Adipocyte (in vitro differentiated cells): Measurements from ENCODE around the gene GPR137.

ENCODE experiments used
- DNase-seq: peaks from one replicate; pipeline ENCODE4 v3.0.0-alpha.2; 2015; ENCODE audit warnings: low read depth
- H3K27me3 ChIP-seq: replicated peaks from 2 replicates; pipeline ENCODE4 v1.7.0; 2013; ENCODE audit warnings: mild to moderate bottlenecking, low read length, moderate library complexity; ENCODE audit not compliant: control insufficient read depth, insufficient read depth
- H3K36me3 ChIP-seq: 2 replicates; pipeline ENCODE4 v1.7.0; 2013; ENCODE audit warnings: low read length, mild to moderate bottlenecking, moderate library complexity; ENCODE audit not compliant: control insufficient read depth, insufficient read depth, severe bottlenecking
- H3K4me1 ChIP-seq: 2 replicates; pipeline ENCODE4 v1.7.0; 2013; ENCODE audit warnings: mild to moderate bottlenecking, low read length, moderate library complexity; ENCODE audit not compliant: control insufficient read depth, insufficient read depth
- H3K4me3 ChIP-seq: 2 replicates; pipeline ENCODE4 v1.7.0; 2013; ENCODE audit warnings: mild to moderate bottlenecking, low read length, moderate library complexity
- H3K9ac ChIP-seq: 2 replicates; pipeline ENCODE4 v1.7.0; 2013; ENCODE audit warnings: mild to moderate bottlenecking, low read length, moderate library complexity
- H3K9me3 ChIP-seq: 2 replicates; pipeline ENCODE4 v1.7.0; 2013; ENCODE audit warnings: mild to moderate bottlenecking, low read length, moderate library complexity; ENCODE audit not compliant: control insufficient read depth

Gene GPR137

GRCh38 chr11:64337538-64338249 lies 52.0 kb downstream of the GPR137 start:
- Histone ChIP-seq H3K9ac (no peak overlapping the region), H3K9me3 (no peaks in the 10 kb centered on the region), H3K4me3 (no peak overlapping the region), H3K4me1 (peaks cover 10% of the 10 kb centered on the region), H3K36me3 (no peaks in the 10 kb centered on the region), H3K27me3 (peaks cover 4% of the 10 kb centered on the region)
- DNase-seq, result no peak

GRCh38 chr11:64338716-64339115 lies 53.1 kb downstream of the GPR137 start:
- no peaks in the 10 kb centered on the region for H3K9me3 ChIP-seq
- no peak overlapping the region for H3K9ac ChIP-seq
- DNase-seq, result no peak
- peaks cover 10% of the 10 kb centered on the region for H3K4me1 ChIP-seq
- H3K4me3 ChIP-seq, result no peak overlapping the region
- H3K27me3 ChIP-seq, result peaks cover 4% of the 10 kb centered on the region
- no peaks in the 10 kb centered on the region for H3K36me3 ChIP-seq
